HG02588 (cell line): Measurements from ENCODE around the gene ZNF23.
"Not testable (repeated sequence)": the region's sequence is repeated elsewhere in the genome, so short reads cannot be mapped to it uniquely, and the experiment has no call there.

ENCODE experiments used
- ATAC-seq: cut with Tn5 transposase; IDR thresholded peaks from one replicate; pipeline ENCODE4 v1.9.1; 2021; ENCODE audit warnings: mild to moderate bottlenecking, moderate library complexity; ENCODE audit not compliant: unreplicated experiment

The ZNF23 gene

GRCh38 chr16:71461686-71462648 lies at the start of gene ZNF23:
TSS of gene ZNF23 (minus strand) at chr16:71462247. CDS start at chr16:71456796, 5,451 bp downstream.
- peak; percentile 95 for ATAC-seq

- ATAC-seq, result no peak
These were observed 45.0 kb upstream of the ZNF23 start for GRCh38 chr16:71507061-71507460.

GRCh38 chr16:71504901-71505300 lies 42.9 kb upstream of the ZNF23 start:
- no peak for ATAC-seq

GRCh38 chr16:71504051-71504450 lies 42.0 kb upstream of the ZNF23 start:
- ATAC-seq, result not testable (repeated sequence)

GRCh38 chr16:71501547-71501946 lies 39.5 kb upstream of the ZNF23 start:
- no peak for ATAC-seq

GRCh38 chr16:71500964-71501363 lies 38.9 kb upstream of the ZNF23 start:
- no peak for ATAC-seq

- no peak for ATAC-seq
These were observed 37.8 kb upstream of the ZNF23 start for GRCh38 chr16:71499775-71500364.

GRCh38 chr16:71498031-71498430 lies 36.0 kb upstream of the ZNF23 start:
- no peak for ATAC-seq

GRCh38 chr16:71493213-71493612 lies 31.2 kb upstream of the ZNF23 start:
- ATAC-seq, result no peak

- no peak for ATAC-seq
These were observed 30.7 kb upstream of the ZNF23 start for GRCh38 chr16:71492786-71493185.

GRCh38 chr16:71491054-71491453 lies 29.0 kb upstream of the ZNF23 start:
- ATAC-seq, result no peak

- ATAC-seq, result no peak
These were observed 28.3 kb upstream of the ZNF23 start for GRCh38 chr16:71490361-71490760.

GRCh38 chr16:71489122-71489521 lies 27.1 kb upstream of the ZNF23 start, which contains the start of gene ZNF19:
TSS of gene ZNF19 (minus strand) at chr16:71489324. CDS start at chr16:71482114, 7,210 bp downstream.
- no peak for ATAC-seq

GRCh38 chr16:71484006-71484893 lies 22.2 kb upstream of the ZNF23 start:
- ATAC-seq, result peak; percentile 85

- no peak for ATAC-seq
These were observed 20.5 kb upstream of the ZNF23 start for GRCh38 chr16:71482569-71482968.

GRCh38 chr16:71480956-71481355 lies 18.9 kb upstream of the ZNF23 start:
- ATAC-seq, result no peak

- ATAC-seq, result no peak
These were observed 17.4 kb upstream of the ZNF23 start for GRCh38 chr16:71479420-71479819.

GRCh38 chr16:71476457-71477124 lies 14.5 kb upstream of the ZNF23 start:
- ATAC-seq, result no peak

GRCh38 chr16:71474864-71475263 lies 12.8 kb upstream of the ZNF23 start:
- ATAC-seq, result no peak

- ATAC-seq, result no peak
These were observed 11.8 kb upstream of the ZNF23 start for GRCh38 chr16:71473891-71474290.
